Astrocyte (in vitro differentiated cells and primary cell): Measurements from ENCODE around the gene CLEC4E.

Experiments
- CTCF ChIP-seq: IDR thresholded peaks from 2 replicates; pipeline ENCODE4 v1.5.1; 2011; ENCODE audit warnings: low read depth, mild to moderate bottlenecking, inconsistent platforms, low read length, moderate library complexity; ENCODE audit not compliant: insufficient read depth
- EZH2 ChIP-seq: IDR thresholded peaks from 2 replicates; pipeline ENCODE4 v1.6.1; 2012; ENCODE audit warnings: mild to moderate bottlenecking, low read length, inconsistent platforms; ENCODE audit not compliant: insufficient read depth

GRCh38 chr12:8556531-8557097, 15.9 kb upstream of the CLEC4E start:
- TF ChIP-seq CTCF, result no peak
- TF ChIP-seq EZH2, result no peak
